HG02623 (cell line): ENCODE data around the gene PIGK.
"Not testable (repeated sequence)": the region's sequence is repeated elsewhere in the genome, so short reads cannot be mapped to it uniquely, and the experiment has no call there.

Source experiments
- ATAC-seq: cut with Tn5 transposase; IDR thresholded peaks from one replicate; pipeline ENCODE4 v1.9.1; 2021; ENCODE audit warnings: moderate library complexity; ENCODE audit not compliant: unreplicated experiment

Gene PIGK

DNA sequence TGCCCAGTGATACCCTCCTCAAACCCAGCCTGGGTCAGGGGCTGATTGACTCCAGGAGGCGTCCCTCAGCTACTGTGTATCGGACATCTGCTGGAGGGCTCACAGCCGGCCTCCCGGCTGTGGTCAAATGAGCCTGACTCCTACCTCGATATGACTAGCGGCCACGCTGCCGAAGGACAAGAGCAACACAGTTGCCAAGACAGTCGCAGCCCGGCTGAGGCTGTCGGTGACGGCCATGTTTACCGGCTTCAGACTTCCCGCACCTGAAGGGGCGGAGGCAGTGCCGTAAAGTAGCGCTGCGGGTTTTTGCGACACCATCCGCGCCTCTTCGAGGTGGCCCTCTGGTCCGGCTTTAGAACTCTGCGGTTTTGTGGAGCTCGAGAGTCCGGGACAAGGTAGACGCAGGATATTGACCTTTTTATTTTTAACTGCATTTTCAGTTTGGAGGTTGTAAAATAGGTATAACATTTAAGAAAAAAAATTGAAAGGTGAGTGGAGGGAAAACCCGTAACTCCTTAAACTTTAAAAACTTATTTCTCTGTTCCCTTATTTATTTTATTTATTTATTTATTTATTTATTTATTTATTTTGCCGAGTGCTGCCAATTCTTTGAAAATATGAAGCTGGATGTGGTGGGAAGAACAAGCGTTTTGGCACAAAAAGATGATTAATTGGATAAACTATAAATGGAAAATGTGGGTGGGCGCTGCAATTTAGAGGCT is at the start of gene PIGK:
Gene PIGK (minus strand): TSS at position 265 of the 722 bp plus-strand sequence. CDS start 28 bp downstream, at position 237.
- ATAC-seq, result peak; percentile 97

DNA sequence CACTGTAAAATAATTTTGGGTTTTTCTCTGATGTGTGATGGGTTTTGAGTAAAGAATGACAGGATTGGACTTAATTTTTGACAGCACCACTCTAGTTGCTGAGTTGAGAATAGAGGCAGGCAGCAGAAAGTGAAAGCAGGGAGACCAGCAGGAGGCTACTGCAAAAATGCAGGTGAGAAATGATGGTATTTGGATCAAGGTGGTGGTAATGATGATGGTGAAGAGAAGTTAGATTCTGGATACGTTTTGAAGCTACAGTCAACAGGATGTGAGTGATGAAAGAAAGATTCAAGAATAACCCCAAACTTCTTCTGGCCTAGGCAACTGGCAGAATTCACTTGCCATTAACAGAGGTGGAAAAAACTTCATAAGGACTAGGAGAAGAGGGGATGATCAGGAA is 47.8 kb upstream of the PIGK start:
- ATAC-seq, result no peak

DNA sequence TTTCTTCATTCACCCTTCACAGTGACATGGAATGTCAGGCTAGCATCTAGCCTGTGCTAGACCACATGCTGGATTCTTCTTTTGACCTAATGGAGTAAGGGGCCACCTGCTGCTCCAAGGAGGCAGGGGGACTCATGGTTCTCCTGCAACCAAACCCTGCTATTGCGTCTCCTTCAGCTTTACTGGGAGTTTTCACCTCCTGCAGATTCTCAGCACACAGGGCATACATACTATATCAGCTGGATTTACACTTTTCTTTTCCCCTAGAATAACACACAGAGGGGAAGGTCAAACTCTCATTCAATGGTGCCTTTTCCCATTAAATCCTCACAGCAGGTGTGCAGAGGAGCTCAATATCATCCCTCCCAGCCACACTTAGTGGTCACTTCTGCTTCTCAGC is 46.0 kb upstream of the PIGK start:
- ATAC-seq, result no peak

DNA sequence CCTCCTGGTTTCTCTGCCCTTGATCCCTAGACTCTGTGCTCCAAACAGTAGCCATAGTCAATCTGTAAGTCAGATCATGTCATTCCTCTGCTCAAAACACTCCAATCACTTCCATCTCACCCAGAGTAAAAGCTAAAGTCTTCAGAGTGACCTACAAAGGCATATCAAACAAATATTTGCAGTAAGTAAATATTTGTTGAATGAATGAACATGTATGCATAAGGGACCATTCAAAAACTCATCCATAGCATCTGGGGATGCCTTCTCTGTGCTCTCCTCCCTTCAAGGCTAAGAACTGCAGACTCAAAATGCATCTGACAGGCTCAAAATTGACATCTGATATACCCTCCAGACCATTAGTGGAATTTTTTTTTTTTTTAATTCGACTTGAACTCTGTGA is 44.5 kb upstream of the PIGK start:
- no peak for ATAC-seq

DNA sequence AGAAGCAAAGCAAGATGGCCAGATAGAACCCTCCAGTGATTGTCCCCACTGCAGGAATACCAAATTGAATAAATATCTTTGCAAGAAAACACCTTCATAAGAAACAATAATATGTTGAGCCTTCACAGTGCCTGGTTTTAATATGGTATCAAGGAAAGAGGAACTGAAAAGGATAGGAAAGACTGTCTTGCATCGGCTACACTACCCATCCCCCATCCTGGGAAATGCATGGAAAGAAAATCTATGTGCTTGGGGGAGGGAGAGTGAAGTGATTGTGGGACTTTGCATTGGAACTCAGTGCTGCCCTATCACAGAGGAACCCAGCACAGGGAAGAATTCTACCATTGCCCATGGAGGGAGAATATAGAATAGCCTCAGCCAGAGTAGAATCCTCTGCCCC is 34.0 kb upstream of the PIGK start:
- ATAC-seq, result no peak

DNA sequence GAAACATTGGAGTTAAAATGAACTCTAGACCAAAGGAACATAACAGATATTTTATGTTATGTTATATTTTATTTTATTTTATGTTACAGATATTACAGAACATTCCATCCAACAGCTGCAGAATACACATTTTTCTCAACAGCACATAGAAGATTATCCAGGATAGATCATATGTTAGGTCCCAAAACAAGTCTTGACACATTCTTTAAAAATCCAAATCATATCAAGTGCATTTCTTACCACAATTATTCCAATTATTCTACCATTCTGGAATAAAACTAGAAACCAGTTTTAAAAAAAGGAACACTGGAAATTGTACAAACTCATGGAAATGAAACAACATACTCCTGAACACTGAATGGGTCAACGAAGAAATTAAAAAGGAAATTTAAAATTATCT is 30.9 kb upstream of the PIGK start:
- ATAC-seq, result no peak

DNA sequence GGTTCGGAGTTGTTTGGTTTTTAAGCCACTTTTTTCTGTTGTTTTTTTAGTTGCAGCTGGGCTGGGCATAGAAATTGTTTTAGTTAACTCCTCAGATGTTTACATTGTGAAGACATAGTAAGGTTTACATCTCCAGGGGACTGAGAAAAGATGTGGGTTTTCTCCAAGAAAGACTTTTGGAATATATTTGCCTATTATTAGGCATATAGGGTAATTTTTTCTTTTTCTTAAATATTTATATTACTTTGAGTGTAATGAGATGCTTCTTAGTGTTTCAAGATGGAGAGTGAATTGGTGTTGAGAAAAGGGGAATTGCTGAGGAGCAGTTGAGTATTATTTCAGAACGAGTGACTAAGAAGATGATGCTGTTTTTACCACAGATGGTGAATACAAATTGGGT is 26.6 kb upstream of the PIGK start:
- no peak for ATAC-seq

DNA sequence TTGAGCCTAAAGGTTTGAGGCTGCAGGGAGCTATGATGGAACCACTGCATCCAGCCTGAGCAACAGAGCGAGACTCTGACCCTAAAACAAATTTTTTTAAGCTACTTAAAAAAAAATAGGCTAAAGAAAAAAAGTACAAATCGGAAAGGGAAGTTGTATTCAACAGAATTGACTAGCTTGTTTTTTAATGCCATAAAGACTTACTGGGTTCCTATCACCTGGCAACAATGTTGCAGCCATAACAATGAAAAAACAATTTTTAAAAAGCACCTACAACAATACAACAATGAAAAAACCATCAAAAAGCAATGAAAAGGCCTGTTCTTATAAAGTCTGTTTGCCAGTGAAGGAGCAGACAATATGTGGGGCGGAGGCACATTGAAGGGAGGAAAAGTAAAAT is 20.1 kb upstream of the PIGK start:
- no peak for ATAC-seq

DNA sequence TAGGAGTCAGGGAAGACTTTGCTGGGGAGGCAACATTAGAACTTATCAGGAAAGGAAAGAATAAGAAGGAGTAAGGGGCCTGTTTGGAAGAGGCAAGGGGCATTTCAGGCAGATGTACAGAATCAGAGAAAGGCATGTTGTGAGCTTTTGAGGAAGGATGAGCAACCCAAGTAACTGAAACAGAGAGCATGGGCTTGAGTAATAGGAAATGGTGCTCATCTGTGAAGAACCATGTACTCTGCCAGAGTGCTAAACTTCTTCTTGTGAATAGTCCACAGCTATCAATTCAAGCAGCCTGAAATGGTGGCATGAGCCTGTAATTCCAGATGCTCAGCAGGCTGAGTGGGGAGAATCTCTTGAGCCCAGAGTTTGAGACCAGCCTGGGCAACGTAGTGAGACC is 19.2 kb upstream of the PIGK start:
- no peak for ATAC-seq

DNA sequence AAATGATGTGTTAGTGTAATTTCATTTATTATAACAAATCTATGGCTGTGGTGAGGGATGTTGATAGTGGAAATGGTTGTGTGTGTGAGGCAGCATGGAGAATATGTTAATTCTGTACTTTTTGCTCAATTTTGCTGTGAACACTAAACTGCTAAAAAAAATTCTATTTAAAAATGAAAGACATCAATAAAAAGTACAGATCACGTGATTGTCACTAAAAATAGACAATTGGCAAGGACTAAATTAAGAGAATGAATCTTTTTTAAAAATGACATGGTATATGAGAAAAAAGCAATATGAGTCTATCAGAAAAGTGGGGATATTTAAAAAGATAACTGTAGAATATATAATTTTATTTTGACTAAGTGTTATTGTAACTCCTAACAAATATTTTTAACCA is 15.7 kb upstream of the PIGK start:
- no peak for ATAC-seq

DNA sequence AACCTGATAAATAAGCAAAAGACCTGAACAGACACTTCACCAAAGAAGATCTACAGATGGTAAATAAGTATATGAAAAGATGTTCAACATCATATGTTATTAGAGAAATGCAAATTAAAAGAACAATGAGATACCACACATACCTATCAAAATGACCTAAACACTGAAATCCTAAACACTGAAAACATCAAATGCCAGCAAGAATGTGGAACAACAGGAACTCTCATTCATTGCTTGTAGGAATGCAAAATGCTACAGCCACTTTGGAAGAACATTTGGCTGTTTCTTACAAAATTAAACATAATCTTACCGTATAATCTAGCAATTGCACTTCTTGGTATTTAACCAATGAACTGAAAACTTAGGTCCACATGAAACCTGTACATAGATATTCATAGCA is 14.9 kb upstream of the PIGK start:
- ATAC-seq, result no peak

DNA sequence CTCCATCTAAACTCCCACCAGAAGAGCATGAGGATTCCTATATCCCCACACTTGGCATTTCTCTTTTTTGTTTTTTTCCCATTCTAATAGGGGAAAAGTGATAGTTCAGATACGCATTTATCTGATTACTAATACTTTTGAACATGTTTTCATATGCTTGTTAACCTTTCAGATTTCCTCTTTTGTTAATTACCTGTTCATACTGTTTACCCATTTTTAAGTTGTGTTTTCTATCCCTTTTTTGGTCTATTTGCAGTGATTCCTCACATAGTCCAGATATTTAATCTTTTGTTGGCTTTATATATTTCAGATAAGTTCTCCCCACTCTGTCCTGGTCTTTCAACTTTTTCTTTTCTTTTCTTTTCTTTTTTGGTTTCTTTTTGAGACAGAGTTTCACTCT is 13.6 kb upstream of the PIGK start:
- ATAC-seq, result no peak

DNA sequence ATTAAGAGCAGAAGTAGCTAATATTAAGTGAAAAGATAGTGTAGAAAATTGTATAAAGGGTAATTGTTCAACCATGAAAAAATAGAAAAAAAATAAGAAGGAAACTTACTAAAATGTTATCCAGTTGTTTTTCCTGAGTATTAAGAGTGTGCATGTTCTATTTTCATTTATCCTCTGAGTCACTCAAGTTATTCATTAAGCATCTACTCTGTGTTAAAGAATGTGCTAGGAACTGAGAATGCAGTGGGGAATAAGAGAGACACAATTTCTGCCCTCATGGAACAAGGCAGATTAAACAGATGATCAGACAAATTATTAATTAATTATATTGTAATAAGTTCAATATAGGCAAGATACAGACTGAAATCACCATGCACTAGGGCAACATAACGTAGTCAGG is 10.8 kb upstream of the PIGK start:
- ATAC-seq, result no peak

DNA sequence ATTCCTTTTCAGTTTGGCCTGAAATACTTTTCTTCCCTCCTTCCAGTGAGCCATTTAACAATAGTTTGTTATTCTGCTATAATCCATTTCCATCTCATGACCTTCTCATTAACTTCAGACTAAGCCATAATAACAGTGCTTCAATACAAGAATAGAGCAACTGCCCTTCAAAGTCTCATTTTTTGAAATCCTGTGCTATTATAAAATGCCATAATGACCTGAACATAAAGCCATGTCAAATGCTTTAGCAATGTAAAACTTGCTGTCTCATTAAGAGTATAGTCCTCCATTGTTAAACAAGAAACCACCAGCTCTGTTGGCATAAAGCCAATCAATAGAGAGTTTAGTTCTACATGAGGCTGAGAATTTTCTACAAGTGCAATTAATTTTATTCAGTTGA is 9.6 kb upstream of the PIGK start:
- no peak for ATAC-seq

DNA sequence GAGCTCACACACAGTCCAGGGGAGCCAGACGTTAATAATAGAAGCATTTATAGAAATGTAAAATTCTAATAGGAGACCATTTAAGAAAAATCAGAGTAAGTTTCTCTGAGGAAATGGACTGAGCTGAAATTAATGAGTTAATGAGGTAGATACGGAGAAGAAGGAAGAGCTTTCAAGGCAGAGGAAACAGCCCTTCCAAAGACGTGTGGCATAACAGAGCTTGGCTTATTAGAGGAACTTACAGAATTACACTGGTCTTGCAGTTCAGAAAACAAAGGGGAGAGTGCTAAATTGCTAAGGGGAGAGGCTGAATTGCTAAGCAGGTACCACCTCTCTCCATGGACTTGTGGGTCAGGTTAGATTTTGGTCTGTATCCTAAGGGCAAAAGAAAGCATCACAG is 8.2 kb upstream of the PIGK start:
- ATAC-seq, result no peak

DNA sequence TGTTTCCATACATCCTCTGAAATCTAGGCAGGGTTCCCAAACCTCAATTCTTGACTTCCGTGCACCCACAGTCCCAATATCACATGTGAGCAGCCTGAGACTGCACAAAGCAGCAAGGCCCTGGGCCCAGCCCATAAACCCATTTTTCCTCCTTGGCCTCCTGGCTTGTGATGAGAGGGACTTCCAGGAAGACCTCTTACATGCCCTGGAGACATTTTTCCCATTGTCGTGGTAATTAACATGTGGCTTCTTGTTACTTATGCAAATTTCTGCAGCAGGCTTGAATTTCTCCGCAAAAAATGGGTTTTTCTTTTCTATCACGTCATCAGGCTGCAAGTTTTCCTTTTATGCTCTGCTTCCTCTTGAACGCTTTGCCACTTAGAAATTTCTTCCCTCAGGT is 3.3 kb upstream of the PIGK start:
- ATAC-seq, result no peak

DNA sequence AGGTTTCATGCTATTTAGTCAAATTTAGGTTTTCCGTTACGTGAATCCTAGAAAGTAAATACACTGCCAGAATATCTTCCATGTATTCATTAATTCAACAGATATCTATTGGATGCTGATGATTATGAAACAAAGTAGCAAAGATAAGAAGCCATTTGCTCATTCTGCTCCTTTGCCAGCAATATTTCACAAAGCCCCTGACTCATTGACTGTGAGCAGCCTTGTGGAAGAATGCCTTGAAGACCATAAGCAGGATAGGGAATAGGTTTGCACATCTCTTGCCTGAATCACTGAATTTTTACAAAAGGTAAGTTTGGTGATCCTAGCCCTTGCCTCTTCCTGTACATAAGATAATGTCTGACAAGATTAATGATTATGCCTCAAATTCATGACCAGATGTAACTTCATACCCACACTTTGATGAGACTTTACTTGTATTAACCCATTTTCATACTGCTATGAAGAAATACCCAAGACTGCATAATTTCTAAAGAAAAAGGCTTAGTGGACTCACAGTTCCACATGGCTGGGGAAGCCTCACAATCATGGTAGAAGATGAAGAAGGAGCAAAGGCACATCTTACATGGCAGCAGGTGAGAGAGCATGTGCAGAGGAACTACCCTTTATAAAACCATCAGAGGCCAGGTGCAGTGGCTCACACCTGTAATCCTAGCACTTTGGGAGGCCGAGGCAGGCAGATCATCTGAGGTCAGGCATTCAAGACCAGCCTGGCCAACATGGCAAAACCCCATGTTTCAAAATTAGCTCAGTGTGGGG is 1.6 kb upstream of the PIGK start:
- no peak for ATAC-seq

DNA sequence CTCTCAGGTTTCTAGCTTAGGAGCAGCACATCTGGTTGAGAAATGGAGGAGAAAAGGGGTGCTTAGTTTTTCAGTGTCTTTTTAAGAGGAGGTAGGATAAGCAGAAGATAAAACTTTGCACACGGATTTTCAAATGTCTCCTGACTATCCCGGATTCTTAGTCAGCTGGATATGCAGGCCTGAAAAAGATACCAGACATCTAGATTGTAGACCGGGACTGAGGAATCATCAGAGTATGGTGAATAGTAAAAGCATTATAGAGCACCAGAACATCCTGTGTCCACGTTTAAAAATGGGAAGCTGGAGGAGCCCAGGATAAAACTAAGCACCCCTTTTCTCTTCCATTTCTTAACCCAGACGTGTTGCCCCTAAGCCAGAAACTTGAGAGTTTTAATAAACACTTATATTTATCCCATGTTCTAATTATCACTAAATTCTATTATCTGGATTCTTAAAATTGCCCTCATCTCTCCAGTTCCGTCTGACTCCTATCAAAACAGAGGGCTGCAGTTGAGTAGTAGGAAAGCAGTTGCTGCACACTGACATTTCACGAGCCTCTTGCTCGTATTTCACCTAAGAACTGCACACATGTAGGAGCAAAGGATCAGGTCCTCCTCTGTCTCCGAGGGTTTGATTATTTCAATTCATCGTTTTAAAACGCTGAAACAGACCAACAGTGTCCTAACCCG is 609 bp downstream of the PIGK start:
- ATAC-seq, result peak; percentile 26

DNA sequence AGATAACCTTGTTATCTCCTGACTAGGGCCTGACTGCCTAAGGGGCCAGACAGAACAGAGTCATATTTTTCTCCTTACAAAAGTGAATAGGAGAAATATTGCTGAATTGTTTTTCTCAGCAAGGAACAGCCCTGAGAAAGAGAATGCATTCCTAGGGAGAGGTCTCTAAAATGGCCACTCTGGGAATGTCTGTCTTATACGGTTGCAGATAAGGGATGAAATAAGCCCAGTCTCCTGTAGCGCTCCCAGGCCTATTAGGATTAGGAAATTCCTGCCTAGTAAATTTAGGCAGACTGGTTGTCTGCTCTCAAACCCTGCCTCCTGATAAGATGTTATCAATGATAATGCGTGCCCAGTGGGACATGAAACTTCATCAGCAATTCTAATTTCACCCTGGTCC is 15.2 kb downstream of the PIGK start:
- ATAC-seq, result not testable (repeated sequence)

DNA sequence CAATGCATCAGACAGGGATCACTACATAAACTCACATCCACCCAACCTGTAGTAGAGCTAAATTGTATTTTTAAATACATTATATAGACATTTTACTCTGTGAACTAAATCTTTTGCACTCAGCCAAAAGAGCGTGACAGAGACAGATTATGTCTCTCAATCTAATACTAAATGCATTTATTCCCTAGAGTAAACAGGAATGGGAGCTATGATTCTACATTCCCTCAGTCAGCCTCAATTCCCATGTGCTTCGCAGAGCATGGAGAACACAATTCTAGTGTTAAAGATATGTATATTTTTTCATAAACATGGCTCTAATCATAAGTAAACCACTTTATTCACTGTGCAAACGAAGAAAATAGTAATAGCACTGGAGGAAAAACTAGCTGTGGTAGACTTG is 16.5 kb downstream of the PIGK start:
- no peak for ATAC-seq

DNA sequence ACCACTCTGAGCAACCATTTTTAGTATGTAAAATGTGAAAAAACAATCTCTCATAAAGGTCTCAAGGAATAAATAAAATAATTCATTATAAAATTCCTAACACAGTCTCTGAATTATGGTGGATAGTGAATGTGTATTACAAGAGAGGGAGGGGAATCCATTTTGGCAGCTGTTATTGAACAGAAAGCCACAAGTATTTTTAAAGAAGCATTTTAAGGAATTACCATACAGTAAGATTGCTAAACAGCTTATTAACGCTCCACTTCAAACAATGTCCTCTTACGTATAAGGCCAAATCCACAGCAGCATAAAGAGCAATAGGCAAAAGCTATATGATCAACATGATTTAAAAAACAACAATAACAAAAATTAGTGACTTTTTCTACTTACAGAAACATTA is 18.4 kb downstream of the PIGK start:
- ATAC-seq, result no peak

DNA sequence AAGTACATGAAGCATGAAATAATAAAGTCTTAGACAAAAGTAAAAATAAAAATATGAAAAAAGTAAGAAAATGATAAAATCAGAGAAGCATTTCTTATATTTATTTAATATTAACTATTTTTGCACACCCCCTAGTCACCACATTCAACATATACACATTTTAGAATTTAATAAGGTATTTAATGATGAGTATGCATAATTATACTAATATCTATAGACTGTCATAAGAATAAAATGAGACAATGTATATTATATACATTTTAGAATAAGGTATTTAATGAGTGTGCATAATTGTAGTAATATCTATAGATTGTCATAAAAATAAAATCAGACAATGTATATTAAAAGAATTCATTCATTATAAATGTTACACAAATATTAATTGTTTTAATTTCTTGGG is 18.9 kb downstream of the PIGK start:
- ATAC-seq, result no peak
